ENCODE measurements around the gene PLEKHB2. TPM values are rescaled to one million over a fixed set of nuclear protein-coding genes. Genes with fewer than 3 reads are reported as not detected.
"Not testable (repeated sequence)": the region's sequence is repeated elsewhere in the genome, so short reads cannot be mapped to it uniquely, and the experiment has no call there.

The PLEKHB2 gene
- total and polyA plus RNA-seq, 4 donors: 17.4 to 41.3 (median 27.5) TPM

DNA sequence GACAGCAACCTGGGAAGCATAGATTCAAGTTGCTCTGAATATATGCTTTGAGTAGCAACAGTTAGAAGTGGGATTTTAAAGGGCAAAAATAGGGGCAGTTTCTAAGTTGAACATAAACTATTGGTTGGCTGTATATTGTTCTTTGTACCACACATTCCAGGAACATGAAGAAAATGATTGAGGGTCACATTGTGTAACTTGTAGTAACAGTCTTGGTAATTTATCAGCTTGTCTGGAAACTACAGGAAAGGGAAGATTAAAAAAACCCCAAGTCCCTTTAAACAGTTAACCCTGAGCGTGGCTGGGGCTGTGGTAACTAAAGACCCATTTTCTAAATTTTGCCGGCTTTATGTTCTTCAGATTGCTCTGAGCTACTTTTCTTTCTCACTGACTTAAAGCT, 7.4 kb downstream of the PLEKHB2 start:
- Histone ChIP-seq H3K27ac (ENCODE audit: low read depth in 1 of 2, low read length in 2 of 2) (no peak overlapping the region), H3K9me3 (ENCODE audit: control insufficient read depth, low read length) (no peaks in the 10 kb centered on the region), H3K36me3 (ENCODE audit: control insufficient read depth in 1 of 2, insufficient read depth in 2 of 2, low read length in 1 of 2) (no peaks in the 10 kb centered on the region), H3K27me3 (ENCODE audit: control insufficient read depth in 1 of 2, insufficient read depth in 2 of 2, low read length in 1 of 2) (no peaks in the 10 kb centered on the region), H3K4me1 (ENCODE audit: control insufficient read depth in 1 of 2, insufficient read depth in 2 of 2, low read length in 2 of 2) (no peaks in the 10 kb centered on the region), H3K4me3 (ENCODE audit: low read length in 2 of 2) (no peak overlapping the region)
- no peak for ATAC-seq (ENCODE audit: low FRiP score)
- intact Hi-C loops (cut with DNase I): no loop called here
- 36 to 52% methylated on average over 2 of the region's 2 CpGs for WGBS, 2 donors
- no peak for DNase-seq

DNA sequence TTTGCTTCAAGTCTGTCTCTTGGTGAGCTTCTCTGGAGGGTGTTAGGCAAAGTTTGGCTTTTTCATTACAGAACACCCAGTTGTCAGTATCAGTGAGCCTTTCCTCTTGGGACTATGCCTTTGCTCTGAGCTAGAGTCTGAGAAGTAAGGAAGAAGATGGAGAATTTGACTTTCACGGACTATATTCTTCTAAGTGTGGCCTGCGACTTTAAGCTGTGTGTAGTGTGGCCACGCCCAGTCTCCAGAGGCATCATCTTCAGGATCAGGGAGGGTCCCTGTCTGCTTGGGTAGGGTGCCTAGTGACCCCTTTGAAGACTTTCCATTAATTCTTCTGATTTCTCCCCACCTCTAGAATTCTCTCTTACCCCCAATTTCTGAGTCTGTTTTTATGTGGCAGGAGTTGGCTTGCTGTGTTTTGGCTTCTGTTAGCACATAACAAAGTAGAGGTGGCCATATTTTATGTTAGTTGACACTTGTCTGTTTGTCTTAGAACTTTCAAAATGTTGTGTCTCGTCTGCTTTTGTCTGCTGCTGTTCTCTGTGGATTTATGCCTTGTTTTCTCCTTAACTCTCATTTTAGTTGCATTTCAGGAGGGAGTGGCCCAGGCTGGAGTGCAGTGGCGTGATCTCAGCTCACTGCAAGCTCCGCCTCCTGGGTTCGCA, 8.6 kb downstream of the PLEKHB2 start:
- 86 to 87% methylated on average over 7 of the region's 7 CpGs for WGBS, 2 donors
- Histone ChIP-seq H3K27ac (ENCODE audit: low read depth in 1 of 2, low read length in 2 of 2) (no peak overlapping the region), H3K4me1 (ENCODE audit: control insufficient read depth in 1 of 2, insufficient read depth in 2 of 2, low read length in 2 of 2) (no peaks in the 10 kb centered on the region), H3K27me3 (ENCODE audit: control insufficient read depth in 1 of 2, insufficient read depth in 2 of 2, low read length in 1 of 2) (no peaks in the 10 kb centered on the region), H3K36me3 (ENCODE audit: control insufficient read depth in 1 of 2, insufficient read depth in 2 of 2, low read length in 1 of 2) (no peaks in the 10 kb centered on the region), H3K9me3 (ENCODE audit: control insufficient read depth, low read length) (no peaks in the 10 kb centered on the region), H3K4me3 (ENCODE audit: low read length in 2 of 2) (no peak overlapping the region)
- peak; percentile 15 for ATAC-seq (ENCODE audit: low FRiP score)
- intact Hi-C loops (cut with DNase I): no loop called here
- DNase-seq: no peak

DNA sequence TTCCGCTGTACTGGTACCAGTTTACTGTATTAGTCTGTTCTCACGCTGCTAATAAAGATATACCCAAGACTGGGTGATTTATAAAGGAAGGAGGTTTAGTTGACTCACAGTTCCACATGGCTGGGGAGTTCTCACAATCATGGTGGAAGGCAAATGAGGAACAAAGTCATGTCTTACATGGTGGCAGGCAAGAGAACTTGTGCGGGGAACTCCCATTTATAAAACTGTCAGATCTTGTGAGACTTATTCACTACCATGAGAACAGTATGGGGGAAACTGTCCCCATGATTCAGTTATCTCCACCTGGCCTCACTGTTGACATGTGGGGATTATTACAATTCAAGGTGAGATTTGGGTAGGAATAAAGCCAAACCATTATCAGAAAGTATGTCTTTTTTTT, 9.8 kb downstream of the PLEKHB2 start:
- ATAC-seq (ENCODE audit: low FRiP score); intact Hi-C loops (cut with DNase I): not testable (repeated sequence)
- 95 to 96% methylated on average over 3 of the region's 3 CpGs for WGBS, 2 donors

DNA sequence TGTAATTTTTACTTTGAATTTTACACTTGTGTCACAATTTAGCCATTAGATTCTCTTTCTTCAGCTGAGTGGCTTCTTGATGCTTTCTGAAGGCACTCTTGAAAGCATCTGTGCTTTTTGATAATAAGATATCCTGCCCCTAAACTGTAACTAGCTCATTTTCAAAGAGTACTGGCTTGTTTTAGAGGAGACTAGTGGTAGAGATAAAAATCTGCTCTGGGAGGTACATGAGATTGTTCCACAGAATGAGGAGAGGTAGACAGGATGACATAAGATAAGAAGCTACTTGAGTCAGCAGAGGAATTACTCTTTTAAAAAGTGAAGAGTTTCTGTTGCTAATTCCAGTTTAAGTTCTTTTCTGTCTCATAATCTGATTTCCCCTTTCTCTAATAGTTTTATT, 10.6 kb downstream of the PLEKHB2 start:
- intact Hi-C loops (cut with DNase I): no loop called here
- H3K27me3 ChIP-seq (ENCODE audit: control insufficient read depth in 1 of 2, insufficient read depth in 2 of 2, low read length in 1 of 2): no peaks in the 10 kb centered on the region

More for the DNA sequence above, 9.8 kb downstream of the PLEKHB2 start:
- not testable (repeated sequence) for H3K36me3 ChIP-seq (ENCODE audit: control insufficient read depth in 1 of 2, insufficient read depth in 2 of 2, low read length in 1 of 2); H3K27ac ChIP-seq (ENCODE audit: low read depth in 1 of 2, low read length in 2 of 2); H3K4me1 ChIP-seq (ENCODE audit: control insufficient read depth in 1 of 2, insufficient read depth in 2 of 2, low read length in 2 of 2); H3K4me3 ChIP-seq (ENCODE audit: low read length in 2 of 2); DNase-seq; H3K9me3 ChIP-seq (ENCODE audit: control insufficient read depth, low read length); H3K27me3 ChIP-seq (ENCODE audit: control insufficient read depth in 1 of 2, insufficient read depth in 2 of 2, low read length in 1 of 2)

DNA sequence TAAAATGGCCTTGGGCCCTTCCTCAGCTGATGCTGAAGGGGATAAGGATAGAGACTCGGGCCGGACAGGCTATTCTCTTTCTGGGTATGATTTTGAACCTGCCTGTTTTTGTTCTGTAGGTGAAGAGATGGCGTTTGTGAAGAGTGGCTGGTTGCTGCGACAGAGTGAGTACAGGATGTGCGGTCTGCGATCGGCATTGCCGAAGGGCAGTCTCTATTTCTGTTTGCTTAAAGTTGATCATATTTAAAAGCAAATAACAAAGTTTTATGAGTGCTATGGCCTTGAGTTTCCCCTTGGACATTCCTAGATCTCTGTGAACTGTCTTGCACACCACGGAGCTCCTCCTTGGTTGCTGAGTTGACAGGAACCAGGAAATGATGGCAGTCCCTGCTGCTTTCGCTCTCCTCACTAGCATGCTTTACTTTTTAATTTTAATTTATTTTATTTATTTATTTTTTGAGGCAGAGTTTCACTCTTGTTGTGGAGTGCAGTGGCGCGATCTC, 15.7 kb downstream of the PLEKHB2 start:
- Histone ChIP-seq H3K4me1 (ENCODE audit: control insufficient read depth in 1 of 2, insufficient read depth in 2 of 2, low read length in 2 of 2) (no peaks in the 10 kb centered on the region), H3K27ac (ENCODE audit: low read depth in 1 of 2, low read length in 2 of 2) (no peak overlapping the region), H3K4me3 (ENCODE audit: low read length in 2 of 2) (no peak overlapping the region), H3K9me3 (ENCODE audit: control insufficient read depth, low read length) (no peaks in the 10 kb centered on the region), H3K27me3 (ENCODE audit: control insufficient read depth in 1 of 2, insufficient read depth in 2 of 2, low read length in 1 of 2) (no peaks in the 10 kb centered on the region), H3K36me3 (ENCODE audit: control insufficient read depth in 1 of 2, insufficient read depth in 2 of 2, low read length in 1 of 2) (peaks cover 0 to 1% of the 10 kb centered on the region in 2 donors)
- intact Hi-C loops (cut with DNase I): no loop called here
- 95 to 97% methylated on average over 12 of the region's 12 CpGs for WGBS, 2 donors
- no peak for ATAC-seq (ENCODE audit: low FRiP score)
- no peak for DNase-seq

More for the DNA sequence above, 10.6 kb downstream of the PLEKHB2 start:
- Histone ChIP-seq H3K4me3 (ENCODE audit: low read length in 2 of 2) (no peak overlapping the region), H3K27ac (ENCODE audit: low read depth in 1 of 2, low read length in 2 of 2) (no peak overlapping the region), H3K4me1 (ENCODE audit: control insufficient read depth in 1 of 2, insufficient read depth in 2 of 2, low read length in 2 of 2) (no peaks in the 10 kb centered on the region), H3K36me3 (ENCODE audit: control insufficient read depth in 1 of 2, insufficient read depth in 2 of 2, low read length in 1 of 2) (no peaks in the 10 kb centered on the region), H3K9me3 (ENCODE audit: control insufficient read depth, low read length) (no peaks in the 10 kb centered on the region)
- DNase-seq (no peak), ATAC-seq (ENCODE audit: low FRiP score) (no peak)

DNA sequence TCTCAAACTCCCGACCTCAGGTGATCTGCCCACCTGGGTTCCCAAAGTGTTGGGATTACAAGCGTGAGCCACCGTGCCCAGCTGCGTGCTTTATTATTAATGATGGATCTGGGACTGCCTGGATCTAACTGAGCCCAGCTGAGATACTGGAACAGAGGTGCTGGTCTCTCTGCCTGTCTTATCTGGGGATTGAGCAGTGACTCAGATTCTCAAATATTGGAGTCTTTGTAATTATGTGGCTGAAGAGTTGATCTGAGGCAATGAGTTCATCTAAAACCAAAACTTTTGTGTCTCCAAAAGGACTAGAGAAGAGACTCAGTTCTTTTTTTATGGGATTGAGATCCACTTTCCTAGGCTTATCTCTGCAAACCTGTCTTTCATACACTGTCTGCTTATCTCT, 16.3 kb downstream of the PLEKHB2 start:
- 96 to 97% methylated on average over 4 of the region's 4 CpGs for WGBS, 2 donors
- H3K27ac ChIP-seq (ENCODE audit: low read depth in 1 of 2, low read length in 2 of 2): no peak overlapping the region
- peaks cover 0 to 2% of the 10 kb centered on the region in 2 donors for H3K36me3 ChIP-seq (ENCODE audit: control insufficient read depth in 1 of 2, insufficient read depth in 2 of 2, low read length in 1 of 2)
- H3K4me3 ChIP-seq (ENCODE audit: low read length in 2 of 2): no peak overlapping the region
- no peaks in the 10 kb centered on the region for H3K4me1 ChIP-seq (ENCODE audit: control insufficient read depth in 1 of 2, insufficient read depth in 2 of 2, low read length in 2 of 2)
- ATAC-seq (ENCODE audit: low FRiP score): no peak
- DNase-seq: no peak
- H3K27me3 ChIP-seq (ENCODE audit: control insufficient read depth in 1 of 2, insufficient read depth in 2 of 2, low read length in 1 of 2): no peaks in the 10 kb centered on the region
- no peaks in the 10 kb centered on the region for H3K9me3 ChIP-seq (ENCODE audit: control insufficient read depth, low read length)
- intact Hi-C loops (cut with DNase I): no loop called here

DNA sequence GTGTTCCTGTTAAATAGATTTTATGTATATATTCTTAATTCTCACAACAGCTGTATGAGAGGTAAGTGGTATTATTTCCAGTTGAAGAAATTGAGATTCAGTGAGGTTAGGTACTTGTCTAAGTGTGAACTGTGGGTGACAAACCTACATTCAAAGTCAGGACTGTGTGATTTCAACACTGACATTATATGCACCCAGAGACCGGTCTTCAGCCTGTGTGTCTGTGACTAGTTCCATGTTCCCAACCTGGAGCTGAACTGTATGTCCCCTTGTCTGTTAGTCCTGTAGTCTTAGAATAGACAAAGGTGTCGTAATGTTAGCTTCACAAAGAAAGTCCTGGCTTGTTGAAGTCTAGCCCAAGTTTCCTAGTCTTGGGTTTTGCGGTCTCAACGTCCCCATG, 17.4 kb downstream of the PLEKHB2 start:
- ATAC-seq (ENCODE audit: low FRiP score) (no peak), DNase-seq (no peak)
- Histone ChIP-seq H3K9me3 (ENCODE audit: control insufficient read depth, low read length) (no peaks in the 10 kb centered on the region), H3K4me1 (ENCODE audit: control insufficient read depth in 1 of 2, insufficient read depth in 2 of 2, low read length in 2 of 2) (no peaks in the 10 kb centered on the region), H3K27me3 (ENCODE audit: control insufficient read depth in 1 of 2, insufficient read depth in 2 of 2, low read length in 1 of 2) (no peaks in the 10 kb centered on the region), H3K27ac (ENCODE audit: low read depth in 1 of 2, low read length in 2 of 2) (no peak overlapping the region), H3K36me3 (ENCODE audit: control insufficient read depth in 1 of 2, insufficient read depth in 2 of 2, low read length in 1 of 2) (peaks cover 5 to 6% of the 10 kb centered on the region in 2 donors), H3K4me3 (ENCODE audit: low read length in 2 of 2) (no peak overlapping the region)
- WGBS, 2 donors: 97% methylated on average over 4 of the region's 4 CpGs
- intact Hi-C loops (cut with DNase I): no loop called here

DNA sequence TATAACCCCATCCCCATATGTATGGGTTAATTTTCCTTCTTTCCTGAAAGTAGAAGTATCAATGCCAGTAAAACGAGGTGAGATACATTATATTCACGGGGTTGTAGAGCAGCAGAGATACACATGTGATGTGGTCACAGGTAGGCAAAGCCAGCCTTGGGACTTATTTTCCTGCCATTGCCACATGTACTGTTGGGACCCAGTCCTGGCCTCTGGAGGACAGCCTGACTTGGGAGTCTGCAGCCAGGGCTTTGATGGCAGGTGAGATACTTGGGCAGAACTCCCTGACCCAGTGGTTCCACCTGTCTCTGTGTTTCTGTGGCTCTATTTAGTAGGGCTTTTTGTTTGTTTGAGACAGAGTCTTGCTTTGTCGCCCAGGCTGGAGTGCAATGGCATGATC, 18.1 kb downstream of the PLEKHB2 start:
- no peak overlapping the region for H3K4me3 ChIP-seq (ENCODE audit: low read length in 2 of 2)
- DNase-seq (no peak), ATAC-seq (ENCODE audit: low FRiP score) (no peak)
- H3K27me3 ChIP-seq (ENCODE audit: control insufficient read depth in 1 of 2, insufficient read depth in 2 of 2, low read length in 1 of 2): no peaks in the 10 kb centered on the region
- peaks cover 5 to 6% of the 10 kb centered on the region in 2 donors for H3K36me3 ChIP-seq (ENCODE audit: control insufficient read depth in 1 of 2, insufficient read depth in 2 of 2, low read length in 1 of 2)
- no peaks in the 10 kb centered on the region for H3K4me1 ChIP-seq (ENCODE audit: control insufficient read depth in 1 of 2, insufficient read depth in 2 of 2, low read length in 2 of 2)
- WGBS, 2 donors: 91 to 94% methylated on average over 3 of the region's 3 CpGs
- intact Hi-C loops (cut with DNase I): no loop called here
- no peaks in the 10 kb centered on the region for H3K9me3 ChIP-seq (ENCODE audit: control insufficient read depth, low read length)
- H3K27ac ChIP-seq (ENCODE audit: low read depth in 1 of 2, low read length in 2 of 2): no peak overlapping the region

DNA sequence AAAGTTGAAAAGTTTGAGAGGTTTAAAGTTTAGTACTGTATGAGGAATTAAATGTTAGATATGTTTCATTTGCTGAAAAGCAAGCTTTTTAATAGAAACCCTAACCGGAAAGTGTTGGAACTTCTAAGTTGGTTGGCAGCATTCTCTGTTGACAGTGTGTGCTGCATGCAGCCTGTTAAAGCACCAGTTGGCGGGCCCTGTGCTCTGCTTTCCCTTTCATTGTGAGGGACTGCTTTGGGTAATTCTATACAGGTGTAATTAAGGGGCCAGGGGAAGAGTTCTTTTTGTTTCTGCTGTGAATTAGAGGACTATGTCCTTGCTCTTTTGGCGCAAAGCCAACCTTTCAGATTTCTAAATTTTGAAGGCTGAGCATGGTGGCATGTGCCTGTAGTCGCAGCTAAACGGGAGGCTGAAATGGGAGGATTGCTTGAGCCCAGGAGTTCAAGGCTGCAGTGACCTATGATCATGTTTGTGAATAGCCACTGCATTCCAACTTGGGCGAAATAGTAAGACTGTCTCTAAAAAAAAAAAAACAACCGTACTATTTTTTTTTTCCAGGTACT, 20.1 kb downstream of the PLEKHB2 start:
- Histone ChIP-seq H3K36me3 (ENCODE audit: control insufficient read depth in 1 of 2, insufficient read depth in 2 of 2, low read length in 1 of 2) (peaks cover 6 to 8% of the 10 kb centered on the region in 2 donors), H3K27me3 (ENCODE audit: control insufficient read depth in 1 of 2, insufficient read depth in 2 of 2, low read length in 1 of 2) (no peaks in the 10 kb centered on the region), H3K4me3 (ENCODE audit: low read length in 2 of 2) (no peak overlapping the region), H3K27ac (ENCODE audit: low read depth in 1 of 2, low read length in 2 of 2) (no peak overlapping the region), H3K9me3 (ENCODE audit: control insufficient read depth, low read length) (no peaks in the 10 kb centered on the region), H3K4me1 (ENCODE audit: control insufficient read depth in 1 of 2, insufficient read depth in 2 of 2, low read length in 2 of 2) (no peaks in the 10 kb centered on the region)
- peak; percentile 62 for ATAC-seq (ENCODE audit: low FRiP score)
- intact Hi-C loops (cut with DNase I): no loop called here
- DNase-seq: no peak
- WGBS, 2 donors: 61 to 62% methylated on average over 7 of the region's 7 CpGs
